SK-N-SH (cell line): Measurements from ENCODE around the gene NUP54. TPM values are rescaled to one million over a fixed set of nuclear protein-coding genes. Genes with fewer than 3 reads are reported as not detected.
A peak's percentile ranks its signal among the peaks of the same experiment; 100 is the strongest.

Source experiments
- CTCF ChIA-PET: fragments of 300-600, 350-600 bp; formaldehyde crosslinking; extraction: SDS; loops from one replicate; lab custom pipeline; 2021; lab: Yijun Ruan, JAX
- POLR2A ChIA-PET: fragments of 350-600 bp; sonication (Branson Sonifier 250); formaldehyde crosslinking; extraction: SDS; loops from one replicate; lab custom pipeline; 2020; ENCODE audit warnings: antibody characterized with exemption, inconsistent platforms; lab: Yijun Ruan, JAX
- DNase-seq: peaks from one replicate; pipeline ENCODE4 v3.0.0; 2012
- H2AFZ ChIP-seq: fragments of 200-600 bp; sonication (generic); 2 replicates; pipeline ENCODE4 v1.8.1; 2016; ENCODE audit warnings: antibody characterized with exemption, mild to moderate bottlenecking, low read depth
- H3F3A ChIP-seq: fragments of 200-600 bp; sonication (generic); replicated peaks from 2 replicates; pipeline ENCODE3; 2016; ENCODE audit warnings: antibody characterized with exemption, mild to moderate bottlenecking; ENCODE audit not compliant: insufficient read depth
- H3K27ac ChIP-seq, 2 experiments: fragments of 200-500 bp in 1 of 2; fragments of 200-600 bp in 1 of 2; sonication (Bioruptor generic) in 1 of 2; sonication (generic), shearing (Covaris generic) in 1 of 2; 2 replicates each; pipeline versions ENCODE4 v1.5.1 to v1.6.1; 2014 to 2016; ENCODE audit warnings: low read depth in 2 of 2, inconsistent platforms in 1 of 2, low read length in 1 of 2, mild to moderate bottlenecking in 1 of 2, mixed read lengths in 1 of 2
- H3K27me3 ChIP-seq: fragments of 200-600 bp; sonication (generic), shearing (Covaris generic); 2 replicates; pipeline ENCODE4 v1.6.1; 2016; ENCODE audit warnings: mixed run types; ENCODE audit not compliant: insufficient read depth
- H3K36me3 ChIP-seq, 2 experiments: fragments of 200-500 bp in 1 of 2; fragments of 200-600 bp in 1 of 2; sonication (Bioruptor generic) in 1 of 2; sonication (generic) in 1 of 2; replicated peaks in 1 of 2; 2 replicates each; pipeline versions ENCODE3 to v1.5.1; 2014 to 2016; ENCODE audit warnings: low read length in 1 of 2, mild to moderate bottlenecking in 1 of 2; ENCODE audit not compliant: insufficient read depth in 2 of 2, control insufficient read depth in 1 of 2
- H3K4me1 ChIP-seq, 2 experiments: fragments of 200-500 bp in 1 of 2; fragments of 200-600 bp in 1 of 2; sonication (Bioruptor generic) in 1 of 2; sonication (generic), shearing (Covaris generic) in 1 of 2; 2 replicates each; pipeline versions ENCODE4 v1.5.1 to v1.6.1; 2014 to 2016; ENCODE audit warnings: low read depth in 1 of 2, low read length in 1 of 2, mixed run types in 1 of 2; ENCODE audit not compliant: insufficient read depth in 2 of 2, control insufficient read depth in 1 of 2
- H3K4me2 ChIP-seq: fragments of 200-600 bp; sonication (generic), shearing (Covaris generic); 2 replicates; pipeline ENCODE4 v1.6.1; 2017; ENCODE audit warnings: mixed run types
- H3K4me3 ChIP-seq, 2 experiments: fragments of 200-500 bp in 1 of 2; fragments of 200-600 bp in 1 of 2; sonication (Bioruptor generic) in 1 of 2; sonication (generic), shearing (Covaris generic) in 1 of 2; 2 replicates each; pipeline versions ENCODE4 v1.5.1 to v1.8.1; 2014 to 2016; ENCODE audit warnings: low read depth in 2 of 2, inconsistent platforms in 1 of 2, low read length in 1 of 2, mild to moderate bottlenecking in 1 of 2, mixed read lengths in 1 of 2, moderate library complexity in 1 of 2
- H3K79me2 ChIP-seq: fragments of 200-600 bp; sonication (generic); 2 replicates; pipeline ENCODE4 v1.8.1; 2017; ENCODE audit warnings: mild to moderate bottlenecking; ENCODE audit not compliant: insufficient read depth
- H3K9ac ChIP-seq: fragments of 200-600 bp; sonication (generic); 2 replicates; pipeline ENCODE4 v1.6.1; 2017; ENCODE audit warnings: mixed run types
- H3K9me2 ChIP-seq: fragments of 200-600 bp; sonication (generic); 2 replicates; pipeline ENCODE4 v1.6.1; 2017; ENCODE audit warnings: mixed run types
- H3K9me3 ChIP-seq: fragments of 200-600 bp; sonication (generic); 2 replicates; pipeline ENCODE4 v1.6.1; 2017; ENCODE audit warnings: mixed run types, mild to moderate bottlenecking, moderate library complexity
- H4K20me1 ChIP-seq: fragments of 200-600 bp; sonication (generic); 2 replicates; pipeline ENCODE4 v1.6.1; 2017; ENCODE audit warnings: mild to moderate bottlenecking, mixed run types; ENCODE audit not compliant: insufficient read depth
- EP300 ChIP-seq, 2 experiments: IDR thresholded peaks; 2 replicates each; pipeline versions ENCODE4 v1.4.0 to v1.6.1; 2012; ENCODE audit warnings: borderline replicate concordance in 1 of 2, low read depth in 1 of 2, low read length in 1 of 2
- EZH2phosphoT487 ChIP-seq: fragments of 200-600 bp; sonication (generic); IDR thresholded peaks from 2 replicates; pipeline ENCODE4 v1.6.1; 2017; ENCODE audit warnings: low read depth, mixed run types, mild to moderate bottlenecking, antibody characterized with exemption, moderate library complexity, borderline replicate concordance
- FOSL2 ChIP-seq: IDR thresholded peaks from 2 replicates; pipeline ENCODE4 v1.4.0; 2012; ENCODE audit warnings: low read depth, mild to moderate bottlenecking, moderate library complexity, borderline replicate concordance
- FOXM1 ChIP-seq: IDR thresholded peaks from 2 replicates; pipeline ENCODE4 v1.4.0; 2012; ENCODE audit warnings: low read depth, mild to moderate bottlenecking
- JUND ChIP-seq: IDR thresholded peaks from 2 replicates; pipeline ENCODE4 v1.4.0; 2012
- MEF2A ChIP-seq: IDR thresholded peaks from 2 replicates; pipeline ENCODE4 v1.4.0; 2012; ENCODE audit warnings: low read depth, borderline replicate concordance
- RAD21 ChIP-seq: IDR thresholded peaks from 2 replicates; pipeline ENCODE4 v1.6.1; 2012; ENCODE audit warnings: mild to moderate bottlenecking, low read length
- RXRA ChIP-seq: IDR thresholded peaks from 2 replicates; pipeline ENCODE4 v1.4.0; 2012; ENCODE audit warnings: low read depth, mild to moderate bottlenecking, borderline replicate concordance
- TEAD4 ChIP-seq: IDR thresholded peaks from 2 replicates; pipeline ENCODE4 v1.4.0; 2012; ENCODE audit warnings: mild to moderate bottlenecking, borderline replicate concordance; ENCODE audit not compliant: insufficient read depth
- YY1 ChIP-seq: IDR thresholded peaks from 2 replicates; pipeline ENCODE4 v1.4.0; 2012; ENCODE audit warnings: low read depth, mild to moderate bottlenecking
- WGBS: methylation state at CpG from one replicate; pipeline ENCODE4 v1.1.6; 2017; ENCODE audit warnings: low lambda C conversion rate; 5-methylcytosine and 5-hydroxymethylcytosine counted together
- polyA plus RNA-seq, 3 experiments: library from polyadenylated mRNA; depleted of rRNA; stranded (reverse); fragments of >200 nt; gene quantifications; 2 replicates each; pipeline ENCODE4 v1.2.3, GENCODE V29; 2012
- TF ChIP-seq, protein P1 (sequence below): IDR thresholded peaks from 2 replicates; pipeline ENCODE4 v1.4.0; 2012; ENCODE audit warnings: low read depth
- TF ChIP-seq, protein P2 (sequence below): fragments of 150-350 bp; IDR thresholded peaks from 2 replicates; pipeline ENCODE4 v1.6.1; 2017; ENCODE audit warnings: antibody characterized with exemption, low read length, low read depth, borderline replicate concordance
- TF ChIP-seq, protein P3 (sequence below): IDR thresholded peaks from 2 replicates; pipeline ENCODE4 v1.6.1; 2012; ENCODE audit warnings: mild to moderate bottlenecking, low read depth, low read length, moderate library complexity
- TF ChIP-seq, protein P4 (sequence below): IDR thresholded peaks from 2 replicates; pipeline ENCODE4 v1.4.0; 2012; ENCODE audit warnings: low read depth, borderline replicate concordance
- TF ChIP-seq, protein P5 (sequence below): IDR thresholded peaks from 2 replicates; pipeline ENCODE4 v1.4.0; 2012; ENCODE audit warnings: low read depth, borderline replicate concordance

The NUP54 gene
- polyA plus RNA-seq, 1 of the 3 experiments (the other 2 are of a cell fraction) = 19.4 TPM

DNA sequence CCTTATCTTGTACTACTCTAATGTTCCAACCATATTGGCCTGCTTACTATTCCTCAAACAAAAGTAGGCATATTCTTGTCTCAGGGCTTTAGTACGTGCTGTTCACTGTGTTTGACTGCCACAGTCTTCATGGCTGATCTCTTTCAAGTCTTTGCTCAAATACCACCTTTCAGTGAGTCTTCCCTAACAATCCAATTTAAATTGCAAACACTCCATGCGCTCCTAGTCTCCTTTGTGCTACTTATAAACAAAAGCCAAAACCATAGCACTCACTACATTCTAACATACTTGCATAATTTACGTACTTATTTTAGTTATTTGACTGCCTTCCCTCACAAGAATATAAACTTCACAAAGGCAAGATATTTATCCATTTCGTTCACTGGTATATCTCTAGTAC lies 75.4 kb downstream of the NUP54 start:
- WGBS = 79% methylated on average over 4 of the region's 4 CpGs
- TF ChIP-seq, protein P1, sequence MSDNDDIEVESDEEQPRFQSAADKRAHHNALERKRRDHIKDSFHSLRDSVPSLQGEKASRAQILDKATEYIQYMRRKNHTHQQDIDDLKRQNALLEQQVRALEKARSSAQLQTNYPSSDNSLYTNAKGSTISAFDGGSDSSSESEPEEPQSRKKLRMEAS = no peak
- TF ChIP-seq, protein P2, sequence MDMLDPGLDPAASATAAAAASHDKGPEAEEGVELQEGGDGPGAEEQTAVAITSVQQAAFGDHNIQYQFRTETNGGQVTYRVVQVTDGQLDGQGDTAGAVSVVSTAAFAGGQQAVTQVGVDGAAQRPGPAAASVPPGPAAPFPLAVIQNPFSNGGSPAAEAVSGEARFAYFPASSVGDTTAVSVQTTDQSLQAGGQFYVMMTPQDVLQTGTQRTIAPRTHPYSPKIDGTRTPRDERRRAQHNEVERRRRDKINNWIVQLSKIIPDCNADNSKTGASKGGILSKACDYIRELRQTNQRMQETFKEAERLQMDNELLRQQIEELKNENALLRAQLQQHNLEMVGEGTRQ = no peak
- TF ChIP-seq RAD21 = no peak
- TF ChIP-seq MEF2A = no peak
- TF ChIP-seq, all 33 proteins: peak for 0
- no peaks in the 10 kb centered on the region for H3K9me2 ChIP-seq
- no peak overlapping the region for H2AFZ ChIP-seq
- no peaks in the 10 kb centered on the region for H3K4me1 ChIP-seq
- CTCF ChIA-PET = no interaction called here
- no peak overlapping the region for H3K27ac ChIP-seq
- POLR2A ChIA-PET = no interaction called here
- no peak for DNase-seq
- no peak overlapping the region for H3K4me3 ChIP-seq
- no peak overlapping the region for H3K9ac ChIP-seq
- no peaks in the 10 kb centered on the region for H3F3A ChIP-seq
- no peaks in the 10 kb centered on the region for H3K79me2 ChIP-seq
- no peaks in the 10 kb centered on the region for H3K27me3 ChIP-seq
- no peaks in the 10 kb centered on the region for H3K9me3 ChIP-seq
- H4K20me1 ChIP-seq = no peaks in the 10 kb centered on the region
- no peaks in the 10 kb centered on the region for H3K36me3 ChIP-seq
- H3K4me2 ChIP-seq = no peak overlapping the region

DNA sequence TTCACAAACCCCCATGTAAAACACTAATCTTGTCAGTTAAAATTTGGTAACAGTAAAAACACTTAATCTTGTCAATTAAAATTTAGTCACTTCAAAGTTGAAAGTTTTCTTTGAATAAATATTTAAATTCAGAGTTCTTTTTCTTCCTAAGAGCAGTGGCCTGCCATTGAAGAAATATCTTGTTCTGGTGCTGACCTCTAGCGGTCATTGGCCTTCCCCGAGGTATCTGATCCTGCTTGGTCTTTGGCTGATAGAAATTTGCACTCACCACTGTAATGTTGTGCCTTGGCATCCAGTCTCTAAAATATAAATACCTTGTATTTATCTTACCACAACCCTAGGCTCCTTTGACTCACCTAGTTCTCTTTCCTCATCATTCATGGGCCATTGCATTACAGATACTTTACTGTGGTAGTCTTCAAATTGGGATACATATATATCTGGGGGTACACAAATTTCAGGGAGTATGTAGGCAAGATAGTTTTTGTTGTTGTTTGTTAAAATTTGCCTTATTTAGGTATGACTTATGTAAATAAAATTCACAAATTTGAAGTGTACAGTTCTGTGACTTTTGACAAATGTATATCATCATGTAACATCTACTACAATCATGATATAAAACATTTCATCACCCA lies 80.4 kb downstream of the NUP54 start:
- H3K9ac ChIP-seq = no peak overlapping the region
- no peak overlapping the region for H3K27ac ChIP-seq
- H3K9me3 ChIP-seq = no peaks in the 10 kb centered on the region
- no peaks in the 10 kb centered on the region for H4K20me1 ChIP-seq
- no peaks in the 10 kb centered on the region for H3F3A ChIP-seq
- no peaks in the 10 kb centered on the region for H3K9me2 ChIP-seq
- ChIA-PET POLR2A (no interaction called here), CTCF (interaction anchor here (0.6 to 3.7 kb wide), 6 partner anchors 9 to 80 kb away, joined by 3 to 35 read pairs (median 4); no protein-coding TSS in a partner anchor)
- no peaks in the 10 kb centered on the region for H3K36me3 ChIP-seq
- no peak overlapping the region for H2AFZ ChIP-seq
- DNase-seq = peak; percentile 71
- no peak overlapping the region for H3K4me2 ChIP-seq
- 2% methylated on average over 2 of the region's 2 CpGs for WGBS
- no peak overlapping the region for H3K4me3 ChIP-seq
- no peaks in the 10 kb centered on the region for H3K27me3 ChIP-seq
- no peaks in the 10 kb centered on the region for H3K4me1 ChIP-seq
- no peaks in the 10 kb centered on the region for H3K79me2 ChIP-seq
- TF ChIP-seq TEAD4 (no peak), MEF2A (no peak), FOXM1 (no peak), JUND (no peak), RXRA (no peak), FOSL2 (no peak), EZH2phosphoT487 (no peak), EP300 (IDR thresholded peaks at IDR 0.05; ENCODE audit: borderline replicate concordance in 1 of 2, low read depth in 1 of 2, low read length in 1 of 2) (no peak), RAD21 (peak; percentile 85), YY1 (no peak)
- TF ChIP-seq, protein P2 = no peak
- TF ChIP-seq, protein P3, sequence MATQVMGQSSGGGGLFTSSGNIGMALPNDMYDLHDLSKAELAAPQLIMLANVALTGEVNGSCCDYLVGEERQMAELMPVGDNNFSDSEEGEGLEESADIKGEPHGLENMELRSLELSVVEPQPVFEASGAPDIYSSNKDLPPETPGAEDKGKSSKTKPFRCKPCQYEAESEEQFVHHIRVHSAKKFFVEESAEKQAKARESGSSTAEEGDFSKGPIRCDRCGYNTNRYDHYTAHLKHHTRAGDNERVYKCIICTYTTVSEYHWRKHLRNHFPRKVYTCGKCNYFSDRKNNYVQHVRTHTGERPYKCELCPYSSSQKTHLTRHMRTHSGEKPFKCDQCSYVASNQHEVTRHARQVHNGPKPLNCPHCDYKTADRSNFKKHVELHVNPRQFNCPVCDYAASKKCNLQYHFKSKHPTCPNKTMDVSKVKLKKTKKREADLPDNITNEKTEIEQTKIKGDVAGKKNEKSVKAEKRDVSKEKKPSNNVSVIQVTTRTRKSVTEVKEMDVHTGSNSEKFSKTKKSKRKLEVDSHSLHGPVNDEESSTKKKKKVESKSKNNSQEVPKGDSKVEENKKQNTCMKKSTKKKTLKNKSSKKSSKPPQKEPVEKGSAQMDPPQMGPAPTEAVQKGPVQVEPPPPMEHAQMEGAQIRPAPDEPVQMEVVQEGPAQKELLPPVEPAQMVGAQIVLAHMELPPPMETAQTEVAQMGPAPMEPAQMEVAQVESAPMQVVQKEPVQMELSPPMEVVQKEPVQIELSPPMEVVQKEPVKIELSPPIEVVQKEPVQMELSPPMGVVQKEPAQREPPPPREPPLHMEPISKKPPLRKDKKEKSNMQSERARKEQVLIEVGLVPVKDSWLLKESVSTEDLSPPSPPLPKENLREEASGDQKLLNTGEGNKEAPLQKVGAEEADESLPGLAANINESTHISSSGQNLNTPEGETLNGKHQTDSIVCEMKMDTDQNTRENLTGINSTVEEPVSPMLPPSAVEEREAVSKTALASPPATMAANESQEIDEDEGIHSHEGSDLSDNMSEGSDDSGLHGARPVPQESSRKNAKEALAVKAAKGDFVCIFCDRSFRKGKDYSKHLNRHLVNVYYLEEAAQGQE = no peak
- TF ChIP-seq, protein P4, sequence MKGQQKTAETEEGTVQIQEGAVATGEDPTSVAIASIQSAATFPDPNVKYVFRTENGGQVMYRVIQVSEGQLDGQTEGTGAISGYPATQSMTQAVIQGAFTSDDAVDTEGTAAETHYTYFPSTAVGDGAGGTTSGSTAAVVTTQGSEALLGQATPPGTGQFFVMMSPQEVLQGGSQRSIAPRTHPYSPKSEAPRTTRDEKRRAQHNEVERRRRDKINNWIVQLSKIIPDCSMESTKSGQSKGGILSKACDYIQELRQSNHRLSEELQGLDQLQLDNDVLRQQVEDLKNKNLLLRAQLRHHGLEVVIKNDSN = no peak
- TF ChIP-seq, protein P5, sequence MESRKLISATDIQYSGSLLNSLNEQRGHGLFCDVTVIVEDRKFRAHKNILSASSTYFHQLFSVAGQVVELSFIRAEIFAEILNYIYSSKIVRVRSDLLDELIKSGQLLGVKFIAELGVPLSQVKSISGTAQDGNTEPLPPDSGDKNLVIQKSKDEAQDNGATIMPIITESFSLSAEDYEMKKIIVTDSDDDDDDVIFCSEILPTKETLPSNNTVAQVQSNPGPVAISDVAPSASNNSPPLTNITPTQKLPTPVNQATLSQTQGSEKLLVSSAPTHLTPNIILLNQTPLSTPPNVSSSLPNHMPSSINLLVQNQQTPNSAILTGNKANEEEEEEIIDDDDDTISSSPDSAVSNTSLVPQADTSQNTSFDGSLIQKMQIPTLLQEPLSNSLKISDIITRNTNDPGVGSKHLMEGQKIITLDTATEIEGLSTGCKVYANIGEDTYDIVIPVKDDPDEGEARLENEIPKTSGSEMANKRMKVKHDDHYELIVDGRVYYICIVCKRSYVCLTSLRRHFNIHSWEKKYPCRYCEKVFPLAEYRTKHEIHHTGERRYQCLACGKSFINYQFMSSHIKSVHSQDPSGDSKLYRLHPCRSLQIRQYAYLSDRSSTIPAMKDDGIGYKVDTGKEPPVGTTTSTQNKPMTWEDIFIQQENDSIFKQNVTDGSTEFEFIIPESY = no peak
